Measurements from ENCODE around the gene RPLP1. TPM values are rescaled to one million over a fixed set of nuclear protein-coding genes. Genes with fewer than 3 reads are reported as not detected.

RPLP1 gene
- total and polyA plus RNA-seq, 9 of the 15 experiments (the other 6 are each of a cell fraction or from before 2014, with no cell fraction given), result 76.3 to 3,053 (median 847) TPM

DNA sequence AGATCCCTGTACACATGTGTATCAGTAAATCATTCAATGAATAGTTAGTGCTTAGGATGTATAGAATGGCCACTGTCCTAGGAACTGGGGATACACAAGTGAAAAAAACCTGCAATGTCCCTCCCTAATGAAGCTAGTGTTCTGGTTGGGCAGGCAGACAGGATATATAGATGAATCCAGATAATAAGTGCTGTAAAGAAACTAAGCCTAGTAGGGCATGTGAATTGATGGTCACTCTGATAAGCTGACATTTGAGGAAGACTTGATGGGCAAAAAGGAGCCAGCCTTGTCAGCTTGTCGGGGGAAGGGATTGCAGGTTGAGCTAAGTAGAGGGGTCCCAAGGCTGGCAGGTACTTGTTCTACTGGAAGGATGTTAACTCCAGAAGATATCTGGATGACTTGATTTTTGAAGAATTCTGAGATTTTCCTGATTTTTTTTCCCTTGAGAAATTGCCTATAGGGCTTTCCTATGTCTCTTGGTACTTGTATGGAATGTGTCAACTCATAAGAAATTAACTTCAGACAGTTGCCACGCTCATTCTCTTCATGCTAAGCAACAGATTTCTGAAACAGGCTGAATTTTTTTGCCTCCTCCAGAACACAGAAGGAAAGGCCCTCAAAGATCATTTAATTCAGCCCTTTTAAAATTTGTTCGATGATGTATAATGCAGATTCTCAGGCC is 44.8 kb upstream of the RPLP1 start (continued):
- TF ChIP-seq BCLAF1 (IDR thresholded peaks at IDR 0.05; ENCODE audit: borderline replicate concordance in 1 of 2, control insufficient read depth in 1 of 2, low read depth in 2 of 2, low read length in 1 of 2) (no peak), NFE2L1 (tag; IDR thresholded peaks at IDR 0.05; ENCODE audit: borderline replicate concordance, low read depth) (no peak), KLF1 (tag; IDR thresholded peaks at IDR 0.05) (no peak), NFXL1 (CRISPR knock-in tag; IDR thresholded peaks at IDR 0.05) (no peak), ZNF175 (CRISPR knock-in tag; IDR thresholded peaks at IDR 0.05; ENCODE audit: low read depth) (no peak), ETV1 (tag; conservative IDR thresholded peaks at IDR 0.05; ENCODE audit: low read depth) (no peak), RFX5 (IDR thresholded peaks at IDR 0.05; ENCODE audit: low read depth, low read length) (no peak)
- TF ChIP-seq, protein P1, sequence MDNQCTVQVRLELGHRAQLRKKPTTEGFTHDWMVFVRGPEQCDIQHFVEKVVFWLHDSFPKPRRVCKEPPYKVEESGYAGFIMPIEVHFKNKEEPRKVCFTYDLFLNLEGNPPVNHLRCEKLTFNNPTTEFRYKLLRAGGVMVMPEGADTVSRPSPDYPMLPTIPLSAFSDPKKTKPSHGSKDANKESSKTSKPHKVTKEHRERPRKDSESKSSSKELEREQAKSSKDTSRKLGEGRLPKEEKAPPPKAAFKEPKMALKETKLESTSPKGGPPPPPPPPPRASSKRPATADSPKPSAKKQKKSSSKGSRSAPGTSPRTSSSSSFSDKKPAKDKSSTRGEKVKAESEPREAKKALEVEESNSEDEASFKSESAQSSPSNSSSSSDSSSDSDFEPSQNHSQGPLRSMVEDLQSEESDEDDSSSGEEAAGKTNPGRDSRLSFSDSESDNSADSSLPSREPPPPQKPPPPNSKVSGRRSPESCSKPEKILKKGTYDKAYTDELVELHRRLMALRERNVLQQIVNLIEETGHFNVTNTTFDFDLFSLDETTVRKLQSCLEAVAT (IDR thresholded peaks at IDR 0.05), result no peak

All from K562 (cell line).